ENCODE measurements around the gene ATP8A1.
"Not testable (repeated sequence)": the region's sequence is repeated elsewhere in the genome, so short reads cannot be mapped to it uniquely, and the experiment has no call there.

Gene ATP8A1

GRCh38 chr4:42656944-42657792, at the start of gene ATP8A1:
Gene ATP8A1 (minus strand): TSS chr4:42657105. CDS start chr4:42656873, 232 bp downstream.
- no peak for TF ChIP-seq CTCF (IDR thresholded peaks at IDR 0.05; ENCODE audit: insufficient read depth, low read depth, low read length, missing control alignments)
- peak within 1 kb of the TSS; percentile 78 for H3K4me3 ChIP-seq (ENCODE audit: low read length)
- peak; percentile 90 for DNase-seq (ENCODE audit: low read depth)

- no peak for DNase-seq (ENCODE audit: low read depth)
- H3K4me3 ChIP-seq (ENCODE audit: low read length), result no peak overlapping the region
- no peak for TF ChIP-seq CTCF (IDR thresholded peaks at IDR 0.05; ENCODE audit: insufficient read depth, low read depth, low read length, missing control alignments)
Observed at GRCh38 chr4:42706086-42706485, 49.2 kb upstream of the ATP8A1 start.

DNA sequence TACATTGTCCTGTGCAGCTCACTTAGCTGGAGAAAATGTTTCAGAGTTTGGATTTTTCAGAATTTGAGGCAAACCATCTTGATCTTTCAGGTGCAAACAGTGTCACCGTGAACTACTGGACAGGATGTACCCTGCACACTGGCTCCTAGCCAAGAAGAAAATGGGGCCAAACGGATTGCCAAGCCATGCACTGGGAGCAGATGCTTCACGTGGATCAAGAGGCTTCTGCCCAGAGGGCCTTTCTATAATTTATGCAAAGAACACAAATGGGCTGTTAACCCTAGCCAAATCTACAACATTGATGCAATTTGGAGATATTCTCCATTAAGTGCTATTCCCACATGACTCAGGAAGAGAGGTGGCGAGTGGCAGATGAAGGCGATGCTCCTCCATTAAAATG, 46.9 kb upstream of the ATP8A1 start:
- no peak for TF ChIP-seq CTCF (IDR thresholded peaks at IDR 0.05; ENCODE audit: insufficient read depth, low read depth, low read length, missing control alignments)
- no peak for DNase-seq (ENCODE audit: low read depth)
- H3K4me3 ChIP-seq (ENCODE audit: low read length), result no peak overlapping the region

GRCh38 chr4:42702895-42703294, 46.0 kb upstream of the ATP8A1 start:
- DNase-seq (ENCODE audit: low read depth), result no peak
- H3K4me3 ChIP-seq (ENCODE audit: low read length), result no peak overlapping the region
- TF ChIP-seq CTCF (IDR thresholded peaks at IDR 0.05; ENCODE audit: insufficient read depth, low read depth, low read length, missing control alignments), result no peak

DNA sequence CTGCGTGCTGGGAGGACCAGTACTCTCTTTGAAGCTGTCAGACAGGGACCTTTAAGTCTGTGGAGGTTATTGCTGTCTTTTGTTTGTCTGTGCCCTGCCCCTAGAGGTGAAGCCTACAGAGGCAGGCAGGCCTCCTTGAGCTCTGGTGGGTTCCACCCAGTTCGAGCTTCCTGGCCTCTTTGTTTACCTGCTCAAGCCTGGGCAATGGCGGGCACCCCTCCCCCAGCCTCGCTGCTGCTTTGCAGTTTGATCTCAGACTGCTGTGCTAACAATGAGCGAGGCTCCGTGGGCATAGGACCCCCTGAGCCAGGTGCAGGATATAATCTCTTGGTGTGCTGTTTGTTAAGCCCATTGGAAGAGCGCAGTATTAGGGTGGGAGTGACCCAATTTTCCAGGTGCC, 44.9 kb upstream of the ATP8A1 start:
- DNase-seq (ENCODE audit: low read depth); H3K4me3 ChIP-seq (ENCODE audit: low read length): not testable (repeated sequence)

GRCh38 chr4:42690537-42690936, 33.6 kb upstream of the ATP8A1 start:
- no peak for TF ChIP-seq CTCF (IDR thresholded peaks at IDR 0.05; ENCODE audit: insufficient read depth, low read depth, low read length, missing control alignments)
- no peak for DNase-seq (ENCODE audit: low read depth)
- no peak overlapping the region for H3K4me3 ChIP-seq (ENCODE audit: low read length)

GRCh38 chr4:42683393-42683792, 26.5 kb upstream of the ATP8A1 start:
- TF ChIP-seq CTCF (IDR thresholded peaks at IDR 0.05; ENCODE audit: insufficient read depth, low read depth, low read length, missing control alignments), result no peak

More at GRCh38 chr4:42683393-42683792, 26.5 kb upstream of the ATP8A1 start:
- no peak overlapping the region for H3K4me3 ChIP-seq (ENCODE audit: low read length)
- DNase-seq (ENCODE audit: low read depth), result no peak

Measured in epithelial cell of esophagus (primary cell).